Cerebellar cortex (tissue), 1 donor: ENCODE measurements around the gene RMP24.
"Not testable (repeated sequence)": the region's sequence is repeated elsewhere in the genome, so short reads cannot be mapped to it uniquely, and the experiment has no call there.

Experiments
- DNase-seq: peaks from one replicate; pipeline ENCODE4 v3.0.0-alpha.2; 2015; ENCODE audit warnings: low spot score

RMP24 gene

DNA sequence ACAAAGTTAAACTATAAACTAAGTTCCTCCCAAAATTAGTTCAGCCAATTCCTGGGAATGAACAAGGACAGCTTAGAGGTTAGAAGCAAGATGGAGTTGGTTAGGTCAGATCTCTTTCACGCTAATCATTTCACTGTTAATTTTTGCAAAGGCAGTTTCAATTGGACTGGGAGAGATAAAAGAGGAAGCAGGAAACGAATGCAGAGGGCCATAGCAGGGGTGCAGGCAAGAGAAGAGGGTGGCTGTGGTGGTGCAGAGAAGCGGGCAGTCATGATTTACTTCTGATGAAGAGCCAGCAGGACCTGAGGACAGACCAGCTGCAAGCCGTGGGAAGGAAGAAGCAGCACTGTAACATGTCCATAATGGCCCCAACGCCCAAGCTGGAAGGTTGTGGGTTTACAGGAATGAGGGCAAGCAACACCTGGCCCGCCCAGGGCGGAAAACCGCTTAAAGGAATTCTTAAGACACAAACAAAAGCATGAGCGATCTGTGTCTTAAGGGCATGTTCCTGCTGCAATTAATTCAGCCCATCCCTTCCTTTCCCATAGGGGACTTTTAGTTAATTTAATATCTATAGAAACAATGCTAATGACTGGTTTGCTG, 4.1 kb upstream of the RMP24 start:
- no peak for DNase-seq

GRCh38 chr18:35969676-35970075, 2.8 kb upstream of the RMP24 start:
- no peak for DNase-seq

- DNase-seq = peak; percentile 62
Measured at GRCh38 chr18:35971661-35972196, 750 bp upstream of the RMP24 start.

GRCh38 chr18:35973650-35974049, 1.2 kb downstream of the RMP24 start:
- no peak for DNase-seq

DNA sequence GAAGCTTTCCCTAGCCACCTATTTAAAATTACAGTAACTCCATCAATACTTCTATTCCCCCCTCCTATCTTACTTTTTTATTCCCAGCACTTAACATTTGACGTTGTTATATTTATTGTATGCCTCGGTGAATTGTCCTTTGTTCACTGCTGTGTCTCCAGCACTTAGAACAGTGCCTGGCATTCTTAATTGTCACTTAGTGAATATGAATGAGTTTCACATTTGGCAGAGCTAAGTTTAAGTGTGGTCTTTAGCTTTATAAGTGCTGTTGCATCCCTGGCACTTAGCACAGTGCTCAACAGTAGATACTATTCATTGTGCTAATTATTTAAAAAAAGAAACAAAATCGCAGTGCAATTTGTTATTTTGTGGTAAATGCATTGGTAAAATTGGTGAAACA, 1.7 kb downstream of the RMP24 start:
- DNase-seq = no peak

- no peak for DNase-seq
Measured at GRCh38 chr18:35979112-35979511, 6.6 kb downstream of the RMP24 start.

DNA sequence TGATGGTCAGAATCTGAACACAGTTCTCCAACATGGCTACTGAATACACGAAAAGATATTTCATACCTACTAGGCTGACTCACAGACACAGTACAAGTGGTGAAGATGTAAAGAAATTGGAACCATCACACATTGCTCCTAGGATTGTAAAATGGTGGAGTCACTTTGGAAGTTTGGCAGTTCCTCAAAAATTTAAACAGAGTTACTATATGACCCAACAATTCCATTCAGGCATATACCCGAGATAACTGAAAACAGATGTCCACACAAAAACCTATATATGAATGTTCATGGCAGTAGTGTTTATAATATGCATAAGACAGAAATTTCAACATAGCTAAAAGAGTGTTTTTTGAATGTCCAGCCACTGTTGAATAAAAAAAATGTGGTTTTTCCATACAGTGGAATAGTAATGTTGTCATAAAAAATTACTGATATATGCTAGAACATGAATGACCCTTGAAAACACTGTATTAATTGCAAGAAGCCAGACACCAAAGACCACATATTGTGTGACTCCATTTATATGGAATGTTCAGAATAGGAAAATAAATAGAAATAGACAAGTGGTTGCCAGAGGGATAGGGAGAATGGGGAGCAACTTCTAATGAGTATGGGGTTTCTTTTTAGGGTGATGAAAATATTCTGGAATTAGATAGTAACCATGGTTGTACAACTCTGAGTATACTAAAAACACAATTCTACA, 10.1 kb downstream of the RMP24 start:
- no peak for DNase-seq

GRCh38 chr18:35983147-35983546, 10.7 kb downstream of the RMP24 start:
- DNase-seq = no peak

- DNase-seq = no peak
Measured at GRCh38 chr18:35983818-35984217, 11.3 kb downstream of the RMP24 start.

GRCh38 chr18:35991696-35992095, 19.2 kb downstream of the RMP24 start:
- no peak for DNase-seq

- no peak for DNase-seq
Measured at GRCh38 chr18:35993013-35993412, 20.5 kb downstream of the RMP24 start.

- no peak for DNase-seq
Measured at GRCh38 chr18:35998967-35999366, 26.5 kb downstream of the RMP24 start.

DNA sequence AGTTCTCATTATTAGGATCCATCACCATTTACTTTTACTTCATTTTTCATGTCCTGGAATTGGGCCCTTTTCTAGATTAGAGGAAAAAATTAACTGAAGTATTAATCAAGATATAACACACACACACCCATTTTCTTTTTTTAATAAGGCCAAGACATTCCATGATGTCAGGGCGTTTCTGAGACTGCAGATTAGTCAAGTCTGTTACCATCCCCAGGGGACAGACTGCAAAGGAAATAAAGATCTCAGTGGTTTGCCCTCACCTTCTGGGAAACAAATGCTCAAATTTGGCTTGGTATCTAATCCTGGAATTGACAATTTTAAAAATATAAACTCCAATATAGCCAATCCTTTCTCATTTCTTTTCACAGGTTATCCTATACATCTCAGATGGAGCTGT, 27.4 kb downstream of the RMP24 start:
- no peak for DNase-seq

DNA sequence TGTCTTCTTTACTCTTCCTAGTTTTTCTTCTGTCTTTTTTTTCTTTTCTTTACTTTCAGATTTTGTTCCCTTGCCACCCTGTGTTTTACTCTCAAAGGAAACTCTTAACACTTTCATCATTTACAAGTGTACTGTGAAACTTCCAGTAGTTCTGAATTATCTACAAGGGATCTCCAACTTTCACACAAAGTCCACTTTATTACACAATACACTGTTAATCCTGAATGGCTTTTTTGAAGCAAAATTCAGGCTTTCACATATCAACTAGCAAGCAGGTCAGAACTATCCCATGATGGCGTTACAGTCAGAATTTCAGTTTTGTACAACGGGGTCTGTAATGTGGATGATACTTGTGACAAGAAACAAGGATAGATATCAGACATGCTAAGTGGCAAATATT, 34.5 kb downstream of the RMP24 start:
- DNase-seq = no peak

GRCh38 chr18:36009214-36009613, 36.7 kb downstream of the RMP24 start:
- no peak for DNase-seq

- no peak for DNase-seq
Measured at GRCh38 chr18:36012891-36013290, 40.4 kb downstream of the RMP24 start.

DNA sequence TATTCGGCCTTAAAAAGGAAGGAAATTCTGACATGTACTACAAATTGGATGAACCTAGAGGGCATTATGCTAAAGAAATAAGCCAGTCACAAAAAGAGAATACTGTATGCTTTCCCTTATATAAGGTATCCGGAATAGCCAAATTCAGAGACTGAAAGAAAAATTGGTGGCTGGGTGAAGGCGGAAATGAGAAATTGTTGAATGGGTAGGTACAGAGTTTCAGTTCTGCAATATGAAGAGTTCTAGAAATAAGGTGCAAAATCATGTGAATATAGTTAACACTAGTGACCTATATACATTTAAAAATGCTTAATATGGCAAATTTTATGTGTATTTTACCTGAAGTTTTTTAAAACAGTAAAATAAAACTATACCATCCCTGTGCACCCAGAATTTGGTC, 43.1 kb downstream of the RMP24 start:
- no peak for DNase-seq

- no peak for DNase-seq
Measured at GRCh38 chr18:36017232-36017631, 44.8 kb downstream of the RMP24 start.

- DNase-seq = no peak
Measured at GRCh38 chr18:36020174-36020711, 47.8 kb downstream of the RMP24 start.

DNA sequence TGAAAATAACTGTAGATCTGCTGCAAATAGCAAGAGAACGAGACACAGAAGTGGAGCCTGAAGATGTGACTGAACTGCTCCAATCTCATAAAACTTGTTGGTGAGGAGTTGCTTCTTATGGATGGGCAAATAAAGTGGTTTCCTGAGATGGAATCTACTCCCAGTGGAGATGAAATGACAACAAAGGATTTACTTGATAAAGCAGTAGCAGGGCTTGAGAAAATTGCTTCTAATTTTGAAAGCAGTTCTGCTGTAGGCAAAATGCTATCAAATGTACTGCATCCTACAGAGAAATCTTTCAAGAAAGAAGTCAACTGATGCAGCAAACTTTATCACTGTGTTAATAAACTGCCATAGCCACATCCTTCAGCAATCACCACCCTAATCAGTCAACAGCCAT, 50.9 kb downstream of the RMP24 start:
- no peak for DNase-seq

- not testable (repeated sequence) for DNase-seq
Measured at GRCh38 chr18:36024241-36024640, 51.8 kb downstream of the RMP24 start.

DNA sequence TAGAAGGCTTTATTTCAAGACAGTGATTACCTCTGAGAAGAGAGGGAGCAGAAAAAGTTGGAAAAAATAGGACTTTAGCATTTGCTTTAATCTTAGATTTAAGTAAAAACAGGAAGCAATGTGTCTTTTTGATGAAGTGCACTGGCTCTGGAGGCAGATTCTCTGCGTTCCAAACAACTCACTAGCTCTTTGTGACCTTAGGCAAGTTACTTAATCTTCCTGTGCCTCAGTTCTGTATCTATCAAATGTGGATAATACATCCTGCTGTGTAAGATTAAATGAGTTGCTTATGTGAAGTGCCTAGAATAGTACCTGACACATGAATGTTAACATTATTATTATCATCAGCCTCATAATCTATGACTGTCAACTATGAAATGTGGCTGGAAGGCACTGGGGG, 52.5 kb downstream of the RMP24 start:
- DNase-seq = no peak

GRCh38 chr18:36028859-36029258, 56.4 kb downstream of the RMP24 start:
- DNase-seq = no peak
